Neural progenitor cell (in vitro differentiated cells): Measurements from ENCODE around the gene AP2M1.

Source experiments
- CTCF ChIP-seq: fragments of 200-600 bp; sonication (generic); IDR thresholded peaks from 2 replicates; pipeline ENCODE4 v1.5.1; 2017; ENCODE audit warnings: antibody characterized with exemption, mild to moderate bottlenecking
- EZH2 ChIP-seq: fragments of 200-600 bp; sonication (generic); IDR thresholded peaks from 2 replicates; pipeline ENCODE4 v1.6.1; 2017; ENCODE audit warnings: antibody characterized with exemption, mild to moderate bottlenecking, moderate library complexity

- no peak for TF ChIP-seq CTCF
- TF ChIP-seq EZH2: no peak
Observed at GRCh38 chr3:184233127-184233843, 58.6 kb downstream of the AP2M1 start.
